ENCODE measurements around the gene MTUS2. TPM values are rescaled to one million over a fixed set of nuclear protein-coding genes. Genes with fewer than 3 reads are reported as not detected.
"Not testable (repeated sequence)": the region's sequence is repeated elsewhere in the genome, so short reads cannot be mapped to it uniquely, and the experiment has no call there.

MTUS2 gene
- total RNA-seq, 1 experiment from 2014 or later, result 0.25 TPM

- DNase-seq (ENCODE audit: low spot score), result peak; percentile 28
Measured at GRCh38 chr13:29162638-29163235, 342.6 kb downstream of the MTUS2 start.

GRCh38 chr13:29164116-29164515, 344.0 kb downstream of the MTUS2 start:
- peak; percentile 33 for DNase-seq (ENCODE audit: low spot score)

- no peak for DNase-seq (ENCODE audit: low spot score)
Measured at GRCh38 chr13:29165216-29165615, 345.1 kb downstream of the MTUS2 start.

GRCh38 chr13:29165840-29166239, 345.7 kb downstream of the MTUS2 start:
- DNase-seq (ENCODE audit: low spot score), result peak; percentile 22

- no peak for DNase-seq (ENCODE audit: low spot score)
Measured at GRCh38 chr13:29170436-29171082, 350.4 kb downstream of the MTUS2 start.

GRCh38 chr13:29171244-29171643, 351.1 kb downstream of the MTUS2 start:
- DNase-seq (ENCODE audit: low spot score), result no peak

- DNase-seq (ENCODE audit: low spot score), result no peak
Measured at GRCh38 chr13:29174093-29174492, 354.0 kb downstream of the MTUS2 start.

GRCh38 chr13:29175250-29175873, 355.2 kb downstream of the MTUS2 start:
- no peak for DNase-seq (ENCODE audit: low spot score)

GRCh38 chr13:29180055-29180454, 359.9 kb downstream of the MTUS2 start:
- DNase-seq (ENCODE audit: low spot score), result no peak

- no peak for DNase-seq (ENCODE audit: low spot score)
Measured at GRCh38 chr13:29182216-29182615, 362.1 kb downstream of the MTUS2 start.

GRCh38 chr13:29185926-29186325, 365.8 kb downstream of the MTUS2 start:
- DNase-seq (ENCODE audit: low spot score), result no peak

- DNase-seq (ENCODE audit: low spot score), result no peak
Measured at GRCh38 chr13:29187584-29187983, 367.4 kb downstream of the MTUS2 start.

- no peak for DNase-seq (ENCODE audit: low spot score)
Measured at GRCh38 chr13:29190298-29190697, 370.2 kb downstream of the MTUS2 start.

GRCh38 chr13:29193083-29193482, 372.9 kb downstream of the MTUS2 start:
- DNase-seq (ENCODE audit: low spot score), result no peak

- no peak for DNase-seq (ENCODE audit: low spot score)
Measured at GRCh38 chr13:29195456-29195855, 375.3 kb downstream of the MTUS2 start.

GRCh38 chr13:29196409-29197074, 376.4 kb downstream of the MTUS2 start:
- no peak for DNase-seq (ENCODE audit: low spot score)

- DNase-seq (ENCODE audit: low spot score), result not testable (repeated sequence)
Measured at GRCh38 chr13:29202753-29203152, 382.6 kb downstream of the MTUS2 start.

GRCh38 chr13:29204651-29205050, 384.5 kb downstream of the MTUS2 start:
- DNase-seq (ENCODE audit: low spot score), result no peak

GRCh38 chr13:29210676-29211075, 390.5 kb downstream of the MTUS2 start:
- DNase-seq (ENCODE audit: low spot score), result no peak

- not testable (repeated sequence) for DNase-seq (ENCODE audit: low spot score)
Measured at GRCh38 chr13:29211162-29211561, 391.0 kb downstream of the MTUS2 start.

- no peak for DNase-seq (ENCODE audit: low spot score)
Measured at GRCh38 chr13:29222458-29222857, 402.3 kb downstream of the MTUS2 start.

- no peak for DNase-seq (ENCODE audit: low spot score)
Measured at GRCh38 chr13:29224206-29224605, 404.1 kb downstream of the MTUS2 start.

- DNase-seq (ENCODE audit: low spot score), result no peak
Measured at GRCh38 chr13:29227576-29227975, 407.4 kb downstream of the MTUS2 start.
